Colonic mucosa (tissue), 4 donors: ENCODE measurements around the gene PRKAG2. TPM values are rescaled to one million over a fixed set of nuclear protein-coding genes. Genes with fewer than 3 reads are reported as not detected.

Source experiments
- DNase-seq: peaks from one replicate; pipeline ENCODE4 v3.0.0-alpha.2; 2020
- H3K27ac ChIP-seq: fragments of 200-600 bp; one replicate; pipeline ENCODE4 v1.8.0; 2021
- H3K27me3 ChIP-seq: fragments of 200-600 bp; one replicate; pipeline ENCODE4 v1.8.0; 2021
- H3K36me3 ChIP-seq: fragments of 200-600 bp; one replicate; pipeline ENCODE4 v1.8.0; 2021
- H3K4me1 ChIP-seq: fragments of 200-600 bp; one replicate; pipeline ENCODE4 v1.8.0; 2021; ENCODE audit warnings: mild to moderate bottlenecking
- H3K4me3 ChIP-seq: fragments of 200-600 bp; one replicate; pipeline ENCODE4 v1.8.0; 2021
- H3K9ac ChIP-seq, 2 donors: one replicate each; pipeline ENCODE4 v1.7.0; 2013; ENCODE audit warnings: control low read depth in 2 of 2, low read depth in 2 of 2, low read length in 2 of 2
- H3K9me3 ChIP-seq: fragments of 200-600 bp; one replicate; pipeline ENCODE4 v1.8.0; 2021
- CTCF ChIP-seq: fragments of 200-600 bp; IDR thresholded peaks from one replicate; pipeline ENCODE4 v1.8.0; 2022; ENCODE audit warnings: antibody characterized with exemption, mild to moderate bottlenecking
- intact Hi-C: fragments of 100-400 bp; cut with DNase I; formaldehyde crosslinking; loops from one replicate; pipeline ENCODE4 v1.14.1; 2022
- total RNA-seq, 2 donors: library from RNA; stranded (reverse); fragmentation: NEBNext Ultra II Directional in 1 of 2; extraction: Animal tissue kit (Norgen Biotek cat#: 25700) in 1 of 2; gene quantifications; one replicate each; pipeline ENCODE4 v1.2.1, GENCODE V29; 2021
- donor health status: healthy.
- donor health status: DM: no; HTN: no; CAD: no.
- donor health status: DM: no; HTN: no; CAD: no.

The PRKAG2 gene
- total RNA-seq, 2 donors from 2014 or later: 36.3 to 42.0 TPM

DNA sequence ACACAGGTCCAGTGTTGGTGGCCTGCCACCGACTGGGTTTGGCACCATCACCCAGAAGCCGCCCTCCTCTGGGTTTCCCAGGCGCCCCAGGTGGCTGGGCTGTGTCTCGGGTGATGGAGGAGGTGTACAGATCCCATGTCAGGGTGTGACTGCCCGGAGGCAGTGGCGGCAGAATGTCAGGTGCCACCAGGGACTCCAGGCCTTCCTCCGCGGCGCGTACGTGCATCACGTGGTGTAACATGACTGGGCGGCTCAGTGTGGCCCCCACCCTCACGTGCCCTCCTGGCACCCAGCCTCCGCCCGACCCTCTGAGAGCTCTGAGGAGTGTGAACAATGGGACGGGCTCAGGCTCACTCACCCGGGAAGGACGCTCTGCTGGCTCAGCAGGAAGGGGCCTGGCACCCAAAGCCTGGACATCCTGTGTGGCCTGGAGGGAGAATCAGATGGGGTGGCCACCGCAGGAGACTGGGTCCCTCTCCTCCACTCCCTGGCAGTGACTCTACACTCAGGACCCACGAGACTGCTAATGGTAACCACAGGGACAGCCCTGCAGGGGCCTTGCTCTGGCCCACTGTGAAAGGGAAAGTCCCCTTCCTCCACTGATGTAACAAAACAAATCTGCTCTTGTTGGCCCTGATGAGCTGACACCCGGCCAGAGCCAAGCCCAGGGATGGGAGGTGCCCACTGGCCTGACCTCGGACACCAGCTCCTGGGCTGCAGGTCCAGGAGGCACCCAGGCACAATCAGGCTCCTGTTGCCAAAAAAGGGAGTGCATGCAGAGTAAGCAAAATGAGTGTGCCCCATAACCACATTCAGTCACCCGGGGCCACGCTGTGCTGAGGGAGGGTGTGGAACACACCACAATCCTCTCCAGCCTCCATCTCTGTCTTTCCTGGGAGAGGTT is 164.8 kb downstream of the PRKAG2 start:
- Histone ChIP-seq H3K36me3 (no peaks in the 10 kb centered on the region), H3K27me3 (no peaks in the 10 kb centered on the region), H3K4me1 (no peaks in the 10 kb centered on the region), H3K4me3 (no peak overlapping the region), H3K9ac (no peak overlapping the region), H3K27ac (no peak overlapping the region), H3K9me3 (no peaks in the 10 kb centered on the region)
- no peak for DNase-seq
- no peak for TF ChIP-seq CTCF
- intact Hi-C loops: no loop called here

DNA sequence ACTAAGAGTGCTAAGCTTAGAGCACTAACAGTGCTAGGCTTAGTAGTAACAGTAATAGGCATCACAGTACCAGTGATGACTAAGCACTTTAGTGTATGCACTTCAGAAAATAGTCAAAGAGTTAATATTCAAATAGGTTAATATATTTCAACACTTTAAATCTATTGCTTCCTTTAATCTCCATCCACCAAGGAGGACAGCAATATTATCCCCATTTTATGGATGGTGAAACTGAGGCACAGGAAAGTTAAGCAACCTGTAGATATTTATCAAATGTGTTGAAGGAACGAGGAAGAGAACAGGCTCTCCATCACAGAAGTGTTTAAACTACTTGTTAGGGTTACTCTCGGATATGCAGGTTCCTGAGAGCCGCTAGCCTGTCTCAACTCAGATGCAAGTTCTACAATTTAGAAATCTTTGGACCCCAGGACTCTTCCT is 165.5 kb downstream of the PRKAG2 start:
- H3K27me3 ChIP-seq: no peaks in the 10 kb centered on the region
- TF ChIP-seq CTCF: no peak
- intact Hi-C loops: no loop called here
- H3K9me3 ChIP-seq: no peaks in the 10 kb centered on the region
- no peak overlapping the region for H3K4me3 ChIP-seq
- no peak for DNase-seq
- H3K27ac ChIP-seq: no peak overlapping the region
- no peaks in the 10 kb centered on the region for H3K36me3 ChIP-seq
- no peak overlapping the region for H3K9ac ChIP-seq
- no peaks in the 10 kb centered on the region for H3K4me1 ChIP-seq

GRCh38 chr7:151710646-151711434 is 166.1 kb downstream of the PRKAG2 start:
- Histone ChIP-seq H3K9ac (no peak overlapping the region), H3K9me3 (no peaks in the 10 kb centered on the region), H3K4me3 (no peak overlapping the region), H3K27ac (no peak overlapping the region), H3K4me1 (no peaks in the 10 kb centered on the region), H3K27me3 (no peaks in the 10 kb centered on the region), H3K36me3 (no peaks in the 10 kb centered on the region)
- intact Hi-C loops: no loop called here
- no peak for TF ChIP-seq CTCF
- DNase-seq: no peak

DNA sequence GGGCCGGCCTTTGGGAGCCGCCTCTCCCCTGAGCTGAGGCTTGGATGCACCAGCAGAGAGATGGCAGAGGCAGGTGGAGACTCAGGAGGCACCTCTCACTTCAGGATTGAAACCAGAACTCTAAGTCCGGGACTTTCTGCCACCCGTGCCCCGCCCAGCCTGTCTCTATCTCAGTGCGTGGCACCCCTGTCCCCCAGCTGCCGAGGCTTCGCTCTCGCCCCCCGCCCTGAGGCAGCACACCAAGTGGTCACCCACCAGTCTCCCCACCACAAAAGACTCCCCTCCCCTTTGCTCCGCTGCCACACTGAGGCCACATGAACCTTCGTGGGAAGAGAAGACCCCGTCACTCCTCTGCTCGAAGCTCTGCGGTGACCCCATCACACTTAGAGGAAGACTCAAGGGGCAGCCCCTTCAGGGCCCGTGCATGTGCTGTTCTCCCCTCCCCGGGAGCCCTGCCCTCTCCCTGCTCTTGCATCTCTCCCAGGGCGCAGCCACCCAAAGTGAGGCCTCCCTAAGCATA is 166.7 kb downstream of the PRKAG2 start:
- Histone ChIP-seq H3K9ac (no peak overlapping the region), H3K4me3 (no peak overlapping the region), H3K36me3 (no peaks in the 10 kb centered on the region), H3K27ac (no peak overlapping the region), H3K4me1 (no peaks in the 10 kb centered on the region), H3K9me3 (no peaks in the 10 kb centered on the region), H3K27me3 (no peaks in the 10 kb centered on the region)
- no peak for TF ChIP-seq CTCF
- DNase-seq: no peak
- intact Hi-C loops: no loop called here

DNA sequence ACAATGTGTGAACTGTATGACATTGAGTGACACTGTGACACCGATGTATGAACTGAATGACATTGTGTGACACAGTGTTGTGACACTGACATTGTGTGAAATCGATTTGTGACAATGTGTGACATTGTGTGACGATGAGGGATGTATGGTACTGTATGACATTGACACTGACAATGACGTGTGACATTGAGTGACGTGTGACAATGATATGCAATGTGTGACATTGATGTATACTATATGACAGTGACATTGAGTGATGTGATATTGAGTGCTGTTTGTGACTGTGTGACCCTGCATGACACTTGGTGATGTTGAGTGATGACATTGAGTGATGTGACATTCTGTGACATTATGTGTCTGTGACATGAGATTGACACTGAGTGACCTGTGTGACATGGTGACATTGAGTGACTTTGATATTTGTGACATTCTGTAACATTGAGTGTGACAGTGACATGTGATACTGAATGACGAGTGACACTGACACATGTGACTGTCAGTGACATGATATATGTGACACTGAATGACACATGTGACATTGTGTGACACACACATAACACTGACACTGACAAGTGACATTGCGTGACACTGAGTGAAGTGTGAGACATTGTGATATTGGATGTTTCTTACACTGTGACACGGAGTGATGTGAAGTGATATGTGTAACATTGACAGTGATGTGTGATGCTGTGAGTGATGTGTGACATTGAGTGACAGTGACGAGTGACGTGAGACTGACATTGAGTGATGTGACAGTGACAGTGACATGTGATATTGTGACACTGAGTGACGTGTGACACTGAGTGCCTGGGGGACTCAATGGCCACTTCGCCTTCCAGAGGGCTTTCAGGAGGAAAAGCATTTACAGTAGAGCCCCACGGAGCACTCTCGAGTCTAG is 167.5 kb downstream of the PRKAG2 start:
- intact Hi-C loops: no loop called here
- no peak for DNase-seq
- Histone ChIP-seq H3K4me1 (no peaks in the 10 kb centered on the region), H3K36me3 (no peaks in the 10 kb centered on the region), H3K4me3 (no peak overlapping the region), H3K27me3 (no peaks in the 10 kb centered on the region), H3K9me3 (no peaks in the 10 kb centered on the region), H3K9ac (no peak overlapping the region), H3K27ac (no peak overlapping the region)
- no peak for TF ChIP-seq CTCF
